Activated CD8-positive, alpha-beta memory T cell treated with anti-CD3 and anti-CD28 coated beads for 24 hours (primary cell): ENCODE results near the gene MTA1.

Experiments
- DNase-seq: peaks from one replicate; pipeline ENCODE4 v3.0.0-alpha.2; 2020

MTA1 gene

DNA sequence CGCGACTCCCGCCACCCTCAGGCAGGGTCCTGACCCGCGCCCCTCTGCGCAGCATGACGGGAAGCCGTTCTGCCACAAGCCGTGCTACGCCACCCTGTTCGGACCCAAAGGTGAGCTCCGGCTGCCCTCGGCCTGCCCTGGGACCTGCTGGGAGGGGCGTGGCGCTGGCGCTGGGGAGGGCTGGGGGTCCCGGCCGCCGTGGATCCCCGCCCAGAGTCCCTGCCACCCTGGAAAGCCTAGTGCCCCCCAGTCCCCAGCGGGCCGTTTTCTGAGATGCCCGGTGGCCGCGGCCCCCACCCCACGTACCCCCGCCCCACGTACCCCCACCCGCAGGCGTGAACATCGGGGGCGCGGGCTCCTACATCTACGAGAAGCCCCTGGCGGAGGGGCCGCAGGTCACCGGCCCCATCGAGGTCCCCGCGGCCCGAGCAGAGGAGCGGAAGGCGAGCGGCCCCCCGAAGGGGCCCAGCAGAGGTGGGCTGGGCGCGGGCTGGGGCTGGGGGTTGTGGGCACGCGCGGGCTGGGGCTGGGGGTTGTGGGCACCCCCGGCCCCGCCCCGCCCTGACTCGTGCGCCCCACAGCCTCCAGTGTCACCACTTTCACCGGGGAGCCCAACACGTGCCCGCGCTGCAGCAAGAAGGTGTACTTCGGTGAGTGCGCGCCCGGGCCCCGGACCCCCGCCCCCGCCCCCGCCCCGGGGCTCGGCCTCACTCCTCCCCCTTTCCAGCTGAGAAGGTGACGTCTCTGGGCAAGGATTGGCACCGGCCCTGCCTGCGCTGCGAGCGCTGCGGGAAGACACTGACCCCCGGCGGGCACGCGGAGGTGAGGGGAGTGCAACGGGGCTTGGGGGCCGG is 59.0 kb downstream of the MTA1 start:
- no peak for DNase-seq

DNA sequence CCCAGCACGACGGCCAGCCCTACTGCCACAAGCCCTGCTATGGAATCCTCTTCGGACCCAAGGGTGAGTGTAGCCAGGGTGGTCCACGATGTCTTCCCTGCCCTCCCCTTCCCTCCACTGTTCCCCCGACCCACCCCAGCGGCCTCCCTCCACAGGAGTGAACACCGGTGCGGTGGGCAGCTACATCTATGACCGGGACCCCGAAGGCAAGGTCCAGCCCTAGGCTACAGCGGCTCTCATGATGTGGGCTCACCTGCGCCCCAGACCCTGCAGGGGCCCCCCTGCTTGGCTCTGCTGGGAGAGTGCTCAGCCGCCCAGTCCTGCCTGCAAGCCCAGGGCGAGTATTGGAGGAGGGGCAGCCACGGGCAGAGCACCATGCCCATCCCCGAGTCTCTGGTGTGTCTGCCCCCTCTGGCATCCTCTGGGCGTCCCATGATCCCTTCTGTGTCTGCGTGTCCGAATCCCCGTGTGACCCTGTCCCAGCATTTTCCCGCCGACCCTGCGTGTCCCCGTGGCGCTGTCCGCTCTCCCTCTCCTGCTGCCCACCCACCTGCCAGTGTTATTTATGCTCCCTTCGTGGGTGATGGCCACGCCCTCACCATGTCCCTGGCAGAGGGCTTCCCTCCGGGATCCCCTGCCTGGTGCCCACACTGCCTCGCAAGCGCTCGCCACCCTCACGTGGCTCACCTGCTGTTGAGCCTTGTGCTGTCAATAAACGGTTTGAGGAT is 60.0 kb downstream of the MTA1 start:
- DNase-seq = no peak

DNA sequence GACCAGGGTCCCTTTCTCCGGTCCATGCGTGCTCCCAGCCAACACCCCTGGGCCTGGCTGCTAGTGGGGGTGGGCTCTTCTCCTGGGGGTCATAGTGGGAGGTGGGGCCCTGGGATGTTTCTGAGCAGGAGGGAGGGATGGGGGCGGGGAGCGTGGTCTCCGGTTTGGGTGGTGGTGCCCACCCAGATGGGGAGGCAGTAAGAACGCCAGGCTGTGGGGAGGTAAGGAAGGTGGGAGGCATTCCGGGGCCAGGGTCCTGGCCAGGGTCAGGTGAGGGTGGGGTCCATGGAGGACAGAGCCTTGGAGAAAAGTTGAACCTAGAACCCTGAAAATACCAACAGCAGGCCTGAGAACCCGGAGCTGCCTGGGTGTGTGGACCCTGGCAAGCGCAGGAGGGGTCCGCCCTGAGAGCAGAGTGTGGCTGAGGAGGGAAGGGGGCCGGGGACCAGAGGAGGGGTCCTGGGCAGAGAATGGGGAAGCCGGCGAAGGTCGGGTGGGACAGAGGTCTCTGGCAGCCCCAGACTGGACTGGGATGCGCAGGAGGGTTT is 60.6 kb downstream of the MTA1 start:
- DNase-seq = no peak

DNA sequence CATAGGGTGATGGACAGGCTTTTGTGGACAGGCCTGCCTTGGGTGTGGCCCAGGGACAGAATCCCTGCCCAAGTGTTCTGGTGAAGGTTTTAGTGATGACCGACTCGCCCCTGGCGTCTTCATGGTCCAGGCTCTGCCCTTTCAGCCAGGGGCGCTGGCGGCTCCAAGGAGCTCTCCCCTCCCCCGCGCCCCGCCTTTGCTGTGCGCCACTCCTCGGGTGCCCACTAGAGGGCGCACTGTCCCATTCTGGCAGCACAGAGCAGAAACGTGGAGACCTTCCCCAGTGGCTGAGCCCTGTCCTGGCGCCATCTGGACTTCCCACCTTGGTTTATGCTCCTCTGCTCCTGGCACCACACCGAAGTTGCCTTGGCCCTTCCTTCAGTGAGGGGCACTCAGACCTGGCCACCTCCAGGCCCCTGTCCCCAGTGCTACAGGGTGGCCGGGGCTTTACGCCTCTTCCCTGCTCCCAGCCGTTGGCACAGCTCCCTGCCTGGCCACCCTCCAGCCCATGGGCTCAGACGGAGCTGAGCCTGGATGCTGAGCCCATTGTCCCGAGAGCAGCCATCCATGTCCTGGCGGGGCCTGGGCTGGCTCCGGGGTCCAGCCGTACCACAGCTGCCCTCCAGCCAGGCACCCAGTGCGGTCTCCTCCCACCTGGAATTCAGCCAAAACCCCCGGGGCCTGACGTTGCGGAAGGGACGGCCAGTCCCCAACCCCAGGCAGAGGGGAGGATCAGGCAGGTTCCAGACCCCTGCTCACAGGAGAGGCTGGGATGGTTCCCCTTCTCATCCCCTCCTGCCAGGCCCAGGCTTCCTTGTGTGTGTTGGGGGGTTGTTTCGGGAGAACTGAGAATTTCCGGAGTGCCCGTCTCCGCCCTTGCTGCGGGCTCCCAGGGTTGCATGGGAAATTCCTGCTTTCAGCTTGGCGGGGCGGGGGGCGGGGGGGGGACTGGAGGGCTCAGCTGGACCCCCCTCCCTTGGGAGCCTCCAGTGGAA is 61.5 kb downstream of the MTA1 start:
- DNase-seq = peak; percentile 98

DNA sequence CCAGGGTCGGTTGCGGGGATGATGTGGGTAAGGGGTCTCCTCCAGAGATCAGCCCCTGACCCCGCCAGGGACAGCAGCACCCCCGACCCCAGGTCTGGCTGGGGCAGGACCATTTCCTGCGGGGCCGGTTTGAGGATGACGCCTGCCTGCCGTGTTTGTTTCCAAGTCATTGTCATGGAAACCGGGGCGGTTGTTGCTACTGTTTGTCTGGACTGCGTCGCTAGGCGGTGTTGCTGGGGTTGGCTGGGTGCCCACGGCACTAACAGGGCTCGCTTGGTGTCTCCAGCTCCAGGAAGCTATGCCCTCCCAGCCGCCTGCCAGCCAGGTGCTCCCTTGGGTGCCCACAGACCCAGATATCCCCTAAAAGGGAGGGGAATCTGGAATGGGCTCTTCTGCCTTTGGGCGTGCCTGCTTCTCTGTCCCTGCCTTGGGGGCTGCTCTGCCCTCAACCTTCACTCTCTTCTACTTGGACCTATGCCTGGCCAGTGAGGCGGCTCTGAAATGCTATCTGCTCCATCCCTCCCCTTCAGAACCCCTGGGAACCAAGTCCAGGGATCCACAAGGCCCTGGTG is 62.3 kb downstream of the MTA1 start:
- DNase-seq = peak; percentile 91

DNA sequence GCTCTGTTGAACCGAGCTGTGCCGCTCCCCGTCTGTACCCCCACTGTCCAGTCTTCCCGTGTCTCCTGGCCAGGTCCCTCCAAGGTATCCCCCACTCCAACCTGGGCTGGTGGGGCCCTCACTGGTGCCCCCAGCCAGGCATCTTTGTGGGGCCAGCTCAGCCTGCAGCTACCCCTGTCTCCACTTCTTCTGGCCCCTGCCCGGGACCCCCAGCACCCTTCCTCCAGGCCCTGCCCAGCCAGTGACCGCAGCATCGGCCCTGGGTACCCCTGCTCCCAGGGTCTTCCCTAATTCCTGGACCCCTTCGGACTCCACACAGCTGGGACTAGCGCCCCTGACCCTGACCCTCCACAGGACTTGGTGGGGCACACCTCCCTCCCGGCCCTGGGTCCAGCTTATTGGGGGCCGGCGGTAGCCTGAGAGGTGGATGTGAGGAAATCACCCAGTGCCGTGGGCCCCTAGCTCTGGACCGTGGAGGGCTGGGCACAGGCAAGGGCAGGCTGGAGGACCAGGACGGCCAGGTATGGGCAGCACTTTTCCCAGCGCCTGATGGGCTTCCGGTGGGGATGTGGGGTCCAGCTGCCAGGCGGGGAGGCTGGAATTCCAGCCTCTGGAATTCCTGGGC is 63.0 kb downstream of the MTA1 start:
- DNase-seq = no peak

DNA sequence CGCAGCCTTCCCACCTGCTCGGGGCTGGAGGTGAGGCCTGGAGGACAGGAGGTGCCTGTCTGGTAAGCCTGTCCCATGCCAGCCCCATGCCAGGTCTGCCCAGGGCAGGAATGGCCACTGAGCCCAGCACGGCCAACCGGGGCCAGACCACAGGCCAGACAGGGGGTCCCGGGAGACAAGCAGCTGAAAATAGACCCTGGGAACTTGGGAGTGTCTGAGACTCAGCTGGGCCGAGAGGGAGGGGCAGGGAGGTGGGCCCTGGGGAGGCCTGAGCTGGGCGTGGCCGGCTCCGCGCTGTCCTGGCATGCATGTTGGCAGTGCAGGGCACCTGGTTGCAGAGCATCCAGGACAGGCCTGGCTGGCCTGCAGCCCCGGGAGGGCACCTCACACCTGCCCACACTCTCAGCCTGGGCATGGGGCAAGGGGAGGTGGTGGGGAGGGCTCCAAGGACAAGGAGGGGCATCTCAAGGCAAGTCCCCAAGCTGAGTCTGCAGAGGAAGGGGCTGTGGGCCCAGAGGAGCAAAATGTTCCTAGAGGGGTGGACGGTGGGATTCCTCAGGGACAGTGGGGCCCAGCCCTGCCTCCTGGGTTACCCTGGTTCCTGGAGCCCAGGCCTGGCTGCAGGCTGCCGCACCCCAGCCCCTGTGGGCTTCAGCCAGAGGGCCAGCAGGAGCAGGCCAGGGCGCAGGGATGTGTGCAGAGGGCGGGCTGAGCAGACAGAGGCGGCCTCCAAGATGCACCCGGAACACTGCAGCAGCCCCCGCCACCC is 63.9 kb downstream of the MTA1 start:
- DNase-seq = no peak

DNA sequence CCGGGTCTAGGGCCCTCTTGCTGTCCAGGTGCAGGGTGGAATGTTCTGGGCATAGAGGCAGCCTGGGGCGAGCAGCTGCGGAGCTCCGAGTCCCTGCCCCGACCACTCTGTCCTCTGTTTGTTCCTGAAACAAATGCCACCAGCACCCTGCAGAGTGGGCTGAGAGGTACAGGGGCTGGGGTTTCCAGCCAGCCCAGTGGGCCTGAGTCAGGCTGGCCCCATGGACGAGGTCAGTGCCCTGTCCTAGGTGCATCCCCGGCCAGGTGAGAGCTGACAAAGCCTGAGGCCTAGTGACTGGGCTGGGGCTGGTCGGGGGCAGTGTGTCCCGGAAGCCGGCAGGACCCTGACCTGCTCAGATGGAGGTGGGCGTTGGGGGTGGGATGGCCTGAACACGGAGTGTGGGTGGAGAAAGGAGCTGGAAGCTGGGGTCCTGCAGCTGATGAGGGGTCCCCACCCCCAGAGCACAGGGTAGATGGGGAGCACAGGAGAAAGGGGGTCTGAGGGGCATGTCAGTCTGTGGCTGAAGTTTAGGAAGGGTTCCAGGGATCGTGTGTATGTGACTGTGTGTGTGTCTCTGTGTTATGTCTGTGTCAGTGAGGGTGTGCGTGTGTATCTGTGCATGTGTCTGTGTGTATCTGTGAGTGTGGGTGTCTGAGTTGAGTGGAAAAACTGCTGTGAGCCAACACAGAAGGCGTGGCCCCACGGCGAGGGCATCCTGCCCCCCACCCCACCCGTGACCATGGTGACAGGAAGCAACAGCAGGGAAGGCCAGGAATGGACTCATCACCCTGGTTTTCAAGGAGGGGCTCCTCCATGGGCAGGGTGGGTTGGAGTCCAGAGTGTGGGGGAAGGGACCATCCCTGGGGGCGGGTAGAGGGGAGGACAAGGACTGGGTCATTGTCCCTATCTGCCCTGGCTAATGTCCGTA is 64.7 kb downstream of the MTA1 start:
- DNase-seq = peak; percentile 70

DNA sequence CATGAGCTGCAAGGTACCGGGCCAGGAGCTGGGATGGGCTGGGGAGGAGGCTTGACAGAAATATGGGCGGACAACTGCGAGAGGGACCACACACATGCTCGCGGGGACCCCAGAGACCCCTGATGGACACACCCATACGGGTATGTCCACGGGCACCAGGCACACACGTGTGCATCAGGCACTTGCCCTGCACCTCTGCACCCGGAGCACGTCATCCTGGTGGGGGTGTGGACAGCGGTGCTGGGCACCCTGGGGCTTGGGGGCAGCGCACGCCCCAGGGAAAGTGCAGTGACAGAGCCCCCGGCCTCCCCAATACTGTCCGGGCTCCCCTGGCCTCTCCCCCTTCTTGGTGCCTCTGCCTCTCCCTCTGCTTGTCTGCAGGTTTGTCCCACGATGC is 65.4 kb downstream of the MTA1 start:
- DNase-seq = no peak

DNA sequence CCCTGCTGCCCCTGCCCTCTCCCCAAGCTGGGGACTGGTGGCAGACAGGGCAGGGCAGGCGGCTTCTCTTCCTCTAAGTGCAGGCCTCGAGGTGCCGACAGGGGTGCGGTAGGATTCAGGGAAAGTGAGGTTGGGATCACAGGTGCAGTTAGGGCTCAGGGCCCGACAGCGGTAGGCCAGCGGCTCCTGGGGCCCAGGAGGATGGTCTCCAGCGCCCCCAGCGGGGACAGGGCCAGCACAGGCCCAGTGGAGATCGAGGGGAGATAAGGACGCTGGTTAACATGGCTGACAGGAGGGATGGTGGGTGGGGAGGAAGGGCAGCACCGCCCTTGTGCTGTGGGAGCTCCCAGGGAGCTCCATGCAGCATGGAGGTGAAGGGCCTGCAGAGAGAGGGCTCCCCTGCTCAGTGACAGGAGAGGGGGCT is 66.1 kb downstream of the MTA1 start:
- DNase-seq = no peak

DNA sequence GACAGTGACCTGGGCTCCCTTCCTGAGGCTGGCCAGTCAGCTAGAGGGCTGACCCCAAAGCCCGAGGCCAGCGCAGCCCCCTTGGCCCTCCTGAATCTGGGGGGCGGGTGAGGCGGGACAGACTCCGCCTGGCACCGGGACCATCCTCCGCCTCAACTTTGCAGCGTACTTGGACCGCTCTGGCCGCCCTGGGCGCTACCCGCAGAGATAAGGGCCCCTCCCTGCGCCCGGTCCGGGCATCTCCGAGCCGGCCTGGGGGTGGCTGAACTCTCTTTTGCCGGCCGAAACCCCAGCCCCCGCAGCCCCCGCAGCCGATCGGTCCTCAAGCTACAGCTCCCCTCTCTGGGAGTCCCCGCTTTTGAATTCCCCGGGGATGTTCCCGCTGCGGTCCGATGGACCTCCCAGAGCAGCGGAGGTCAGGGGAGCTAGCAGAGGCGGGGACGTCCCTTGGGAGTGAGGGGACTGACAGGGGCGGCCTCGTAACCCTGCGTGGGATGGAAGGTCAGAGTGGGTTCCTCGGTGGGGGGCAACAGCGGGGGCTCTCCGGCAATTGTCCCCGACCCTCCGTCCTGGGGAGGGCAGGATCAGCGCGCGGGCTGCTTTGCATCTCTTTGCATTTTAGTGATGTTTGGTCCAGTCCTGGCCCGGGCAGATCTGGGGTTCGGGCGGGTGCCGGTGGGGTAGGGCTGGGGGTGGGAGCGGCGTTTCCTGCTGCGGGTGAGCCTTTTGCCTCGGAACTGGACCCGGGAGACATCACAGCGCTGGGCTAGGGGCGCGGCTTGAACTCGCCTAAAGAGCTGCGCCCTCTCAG is 66.7 kb downstream of the MTA1 start, which contains the start of gene CRIP1:
TSS of gene CRIP1 (plus strand) at position 724 of the 811 bp plus-strand sequence. CDS start 374 bp downstream, outside the sequence.
- DNase-seq = no peak

DNA sequence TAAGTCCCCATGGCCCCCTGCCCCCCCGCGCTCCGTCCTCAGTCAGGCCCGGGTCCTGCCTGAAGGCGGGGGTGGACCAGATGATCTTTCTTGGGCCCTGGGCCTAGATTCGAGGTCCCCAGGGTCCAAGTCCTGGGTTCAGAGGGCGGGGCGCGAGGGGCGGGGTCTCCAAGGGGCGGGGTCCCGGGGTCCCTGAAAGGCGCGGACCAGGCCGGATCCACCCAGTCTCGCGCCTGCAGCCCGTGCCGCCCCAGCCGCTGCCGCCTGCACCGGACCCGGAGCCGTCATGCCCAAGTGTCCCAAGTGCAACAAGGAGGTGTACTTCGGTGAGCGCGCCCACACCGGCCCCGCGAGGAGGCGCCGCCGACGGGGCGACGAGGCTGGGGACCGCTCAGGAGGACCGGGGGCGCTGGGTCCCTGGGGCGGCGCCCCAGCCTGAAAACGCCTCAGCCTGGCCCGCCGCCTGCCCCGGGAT is 67.4 kb downstream of the MTA1 start:
- DNase-seq = peak; percentile 75

DNA sequence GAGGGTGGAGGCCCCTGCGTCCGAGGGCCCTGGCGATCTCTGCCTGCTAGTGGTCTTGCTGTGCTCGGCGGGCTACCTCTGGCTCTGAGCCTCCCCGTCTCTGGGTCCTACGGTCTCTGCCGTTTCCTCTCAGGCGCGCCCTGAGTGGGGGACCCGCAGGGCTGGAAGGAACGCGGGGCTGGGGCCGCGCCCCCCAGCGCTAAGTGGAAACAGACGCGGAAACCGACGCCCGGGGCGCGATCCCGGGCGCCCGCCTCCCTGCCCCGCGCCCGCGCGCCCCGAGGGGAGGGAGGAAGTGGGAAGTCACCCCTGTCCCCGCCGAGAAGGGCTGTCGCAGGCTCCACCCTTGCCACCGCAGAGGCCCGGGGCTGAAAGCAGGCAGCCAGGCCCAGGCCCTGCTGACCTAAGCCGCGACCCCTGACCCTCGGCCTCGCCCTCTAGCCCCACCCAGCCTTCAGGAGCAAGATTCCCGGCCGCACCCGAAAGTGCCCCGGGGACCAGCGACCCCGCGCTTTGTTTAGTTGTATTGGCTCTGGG is 67.9 kb downstream of the MTA1 start:
- peak; percentile 83 for DNase-seq

DNA sequence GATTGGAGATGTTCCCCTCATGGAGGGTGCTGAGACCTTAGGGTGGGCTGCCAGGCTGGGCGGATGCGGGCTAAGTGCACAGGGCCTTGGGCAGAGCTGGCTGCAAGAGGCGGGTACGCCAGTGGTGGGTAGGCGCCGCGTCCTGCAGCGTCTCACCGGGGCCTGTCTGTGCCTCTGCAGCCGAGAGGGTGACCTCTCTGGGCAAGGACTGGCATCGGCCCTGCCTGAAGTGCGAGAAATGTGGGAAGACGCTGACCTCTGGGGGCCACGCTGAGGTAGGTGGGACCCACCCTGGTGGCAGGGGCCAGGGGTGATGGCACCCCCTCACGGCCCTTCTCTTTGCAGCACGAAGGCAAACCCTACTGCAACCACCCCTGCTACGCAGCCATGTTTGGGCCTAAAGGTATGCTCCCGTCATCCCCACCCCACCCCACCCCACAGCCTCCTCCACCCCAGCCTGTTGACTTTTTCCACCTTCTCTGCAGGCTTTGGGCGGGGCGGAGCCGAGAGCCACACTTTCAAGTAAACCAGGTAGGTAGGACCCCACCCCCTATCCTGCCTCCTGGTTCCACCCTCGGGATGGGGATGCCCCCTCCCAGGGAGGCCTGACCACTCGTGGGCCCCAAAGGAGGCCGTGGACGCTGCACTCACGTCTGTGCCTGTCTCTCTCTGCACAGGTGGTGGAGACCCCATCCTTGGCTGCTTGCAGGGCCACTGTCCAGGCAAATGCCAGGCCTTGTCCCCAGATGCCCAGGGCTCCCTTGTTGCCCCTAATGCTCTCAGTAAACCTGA is 68.6 kb downstream of the MTA1 start:
- peak; percentile 75 for DNase-seq

DNA sequence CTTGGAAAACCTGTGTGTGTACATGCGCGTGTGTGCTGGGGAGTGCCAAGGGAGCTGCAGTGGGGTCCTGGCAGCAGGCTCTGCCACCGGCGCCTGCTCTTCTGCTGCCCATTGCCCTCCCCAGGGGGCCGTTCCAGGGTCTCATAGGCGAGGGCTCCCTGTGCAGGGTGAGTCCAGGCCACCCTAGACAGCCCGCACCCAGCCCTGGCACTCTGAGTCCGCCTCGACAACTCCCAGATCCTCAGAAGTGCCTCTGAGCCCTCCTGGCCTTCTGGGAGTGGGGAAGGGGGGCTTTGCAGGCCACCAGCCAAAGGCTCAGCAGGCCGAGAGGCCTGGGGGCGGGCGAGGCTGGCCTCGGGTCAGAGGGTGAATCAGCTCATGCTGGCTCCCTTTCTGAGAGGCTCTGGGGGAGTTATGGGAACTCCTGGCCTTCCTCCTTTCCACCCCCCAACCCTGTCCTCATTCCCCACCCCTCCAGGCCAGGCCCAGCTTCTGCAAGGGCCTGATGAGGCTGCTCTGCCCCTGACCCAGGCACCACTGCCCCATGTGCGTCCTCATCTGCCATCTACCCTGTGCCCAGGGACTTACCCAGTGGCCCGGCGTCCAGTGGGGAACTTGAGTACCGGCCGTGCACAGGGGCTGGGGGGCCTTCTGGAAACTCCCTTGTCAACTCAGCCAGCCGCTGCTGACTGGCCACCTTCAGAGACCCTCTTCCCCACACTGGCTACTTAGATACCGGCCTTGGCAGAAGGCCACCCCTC is 69.3 kb downstream of the MTA1 start:
- no peak for DNase-seq

DNA sequence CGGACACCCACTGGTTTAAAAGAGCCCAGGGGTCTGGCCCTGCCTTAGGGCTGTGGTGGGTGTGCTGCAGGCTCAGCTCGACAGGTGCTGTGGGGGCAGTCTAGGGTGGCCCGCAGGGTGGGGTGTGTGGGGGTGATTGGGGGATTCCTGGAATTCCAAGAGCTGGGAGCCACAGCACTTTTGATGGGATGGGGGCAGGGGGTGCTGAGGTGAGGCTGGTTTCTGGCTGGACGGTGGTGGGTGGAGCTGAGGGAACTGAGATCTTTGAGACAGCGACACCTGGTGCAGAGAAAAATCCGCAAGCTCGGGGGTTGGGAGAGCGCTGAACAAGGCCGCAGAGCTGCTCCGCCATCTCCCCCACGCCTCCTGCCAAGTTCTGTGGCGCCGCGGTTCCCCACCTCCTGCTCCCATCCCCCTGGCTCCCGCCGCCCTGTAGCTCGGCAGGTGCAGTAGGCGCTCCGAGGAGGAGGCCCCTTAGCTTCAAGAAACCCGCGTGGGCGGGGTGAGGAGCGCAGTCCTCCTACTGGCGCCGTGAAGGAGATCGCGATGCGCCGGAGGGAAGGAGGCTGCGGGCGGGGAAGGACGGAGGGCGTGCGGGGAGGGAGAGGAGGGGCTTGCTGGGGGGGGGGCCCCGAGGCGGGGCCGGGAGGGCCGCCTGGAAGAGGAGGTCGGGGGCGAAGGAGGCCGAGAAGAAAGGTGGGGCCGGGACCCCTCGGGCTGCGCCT is 70.1 kb downstream of the MTA1 start:
- DNase-seq = peak; percentile 90
